ENCODE measurements around the gene EFNB2. TPM values are rescaled to one million over a fixed set of nuclear protein-coding genes. Genes with fewer than 3 reads are reported as not detected.

EFNB2 gene
- total RNA-seq, 1 donor from 2014 or later, result 47.0 TPM

DNA sequence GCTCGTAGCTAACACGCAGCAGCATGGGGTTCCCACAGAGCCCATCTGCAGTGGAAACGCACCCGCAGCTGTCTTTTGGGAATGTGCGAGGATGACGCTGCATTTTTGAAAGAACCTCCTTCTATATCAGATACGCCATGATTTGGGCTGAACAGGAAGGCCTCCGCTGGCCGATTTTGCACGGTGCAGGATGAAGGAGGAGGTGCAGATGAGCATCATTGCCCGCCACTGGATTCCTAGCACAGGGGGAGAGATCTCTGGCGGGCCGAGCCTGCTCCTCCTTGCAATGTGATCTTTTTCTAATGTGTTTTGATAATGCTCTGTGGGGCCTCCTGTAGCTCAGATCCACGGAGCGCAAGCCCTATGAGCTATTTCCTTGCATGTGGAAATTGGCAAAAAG, 55.5 kb downstream of the EFNB2 start:
- ATAC-seq (no peak), DNase-seq (no peak)
- no peak overlapping the region for H3K27ac ChIP-seq
- H3K4me3 ChIP-seq, result no peak overlapping the region
- no peaks in the 10 kb centered on the region for H3K27me3 ChIP-seq (ENCODE audit: low read depth)
- peaks cover 12% of the 10 kb centered on the region for H3K4me1 ChIP-seq
- TF ChIP-seq CTCF (IDR thresholded peaks at IDR 0.05), result no peak
- no peaks in the 10 kb centered on the region for H3K9me3 ChIP-seq
- intact Hi-C loops (cut with DNase I), result no loop called here
- no peaks in the 10 kb centered on the region for H3K36me3 ChIP-seq

DNA sequence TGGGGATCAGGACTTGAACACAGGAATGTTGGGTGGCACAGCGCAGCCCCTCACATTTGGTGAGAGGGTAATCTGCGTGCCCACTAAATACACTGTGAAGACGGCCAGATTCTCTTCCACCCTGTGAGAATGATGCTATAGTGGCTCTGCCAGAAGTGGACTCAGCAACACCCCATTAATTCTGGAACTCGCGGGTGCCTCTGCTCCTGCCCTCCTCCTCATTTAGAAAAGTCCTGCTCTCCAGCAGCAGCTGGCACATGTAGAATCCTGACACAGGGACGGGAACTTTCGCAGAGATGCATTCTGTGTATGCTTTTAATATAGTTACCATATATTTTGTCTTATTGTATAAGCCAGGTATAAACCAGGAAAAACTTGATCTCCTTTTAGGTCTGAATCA, 57.3 kb downstream of the EFNB2 start:
- no peak overlapping the region for H3K27ac ChIP-seq
- intact Hi-C loops (cut with DNase I), result no loop called here
- no peaks in the 10 kb centered on the region for H3K9me3 ChIP-seq
- no peak for ATAC-seq
- no peak for DNase-seq
- H3K4me1 ChIP-seq, result no peaks in the 10 kb centered on the region
- TF ChIP-seq CTCF (IDR thresholded peaks at IDR 0.05), result no peak
- H3K36me3 ChIP-seq, result no peaks in the 10 kb centered on the region
- no peaks in the 10 kb centered on the region for H3K27me3 ChIP-seq (ENCODE audit: low read depth)
- no peak overlapping the region for H3K4me3 ChIP-seq

DNA sequence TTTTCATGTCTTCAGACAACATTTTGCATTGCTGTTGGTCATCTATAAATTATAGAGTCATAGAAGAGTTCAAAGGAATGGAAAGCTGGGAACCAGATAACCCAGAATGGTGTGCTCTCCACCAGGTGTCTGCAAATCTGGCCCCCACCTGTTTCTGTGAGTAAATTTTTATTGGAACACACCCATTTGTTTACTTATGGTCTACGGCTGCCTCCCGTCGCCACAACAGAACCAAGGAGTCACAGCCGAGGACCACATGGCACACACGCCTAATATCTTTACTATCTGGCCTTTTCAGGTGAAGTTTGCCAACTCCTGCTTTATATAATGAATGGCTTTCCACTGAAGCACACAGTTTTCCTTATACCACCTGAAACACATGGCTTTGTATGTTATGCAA, 58.2 kb downstream of the EFNB2 start:
- DNase-seq, result no peak
- no peaks in the 10 kb centered on the region for H3K36me3 ChIP-seq
- TF ChIP-seq CTCF (IDR thresholded peaks at IDR 0.05), result no peak
- intact Hi-C loops (cut with DNase I), result no loop called here
- no peaks in the 10 kb centered on the region for H3K9me3 ChIP-seq
- H3K27me3 ChIP-seq (ENCODE audit: low read depth), result no peaks in the 10 kb centered on the region
- no peak for ATAC-seq
- H3K27ac ChIP-seq, result no peak overlapping the region
- H3K4me3 ChIP-seq, result no peak overlapping the region
- no peaks in the 10 kb centered on the region for H3K4me1 ChIP-seq

- Histone ChIP-seq H3K4me3 (no peak overlapping the region), H3K4me1 (no peaks in the 10 kb centered on the region), H3K9me3 (no peaks in the 10 kb centered on the region), H3K27ac (no peak overlapping the region), H3K27me3 (ENCODE audit: low read depth) (no peaks in the 10 kb centered on the region), H3K36me3 (no peaks in the 10 kb centered on the region)
- no peak for TF ChIP-seq CTCF (IDR thresholded peaks at IDR 0.05)
- intact Hi-C loops (cut with DNase I), result no loop called here
- peak; percentile 55 to 83 for ATAC-seq
- no peak for DNase-seq
Measured at GRCh38 chr13:106475852-106476251, 59.6 kb downstream of the EFNB2 start.

- H3K27me3 ChIP-seq (ENCODE audit: low read depth), result no peaks in the 10 kb centered on the region
- H3K4me3 ChIP-seq, result no peak overlapping the region
- no peaks in the 10 kb centered on the region for H3K4me1 ChIP-seq
- no peaks in the 10 kb centered on the region for H3K36me3 ChIP-seq
- ATAC-seq, result no peak
- TF ChIP-seq CTCF (IDR thresholded peaks at IDR 0.05), result no peak
- no peak for DNase-seq
- no peaks in the 10 kb centered on the region for H3K9me3 ChIP-seq
- H3K27ac ChIP-seq, result no peak overlapping the region
- intact Hi-C loops (cut with DNase I), result no loop called here
Measured at GRCh38 chr13:106474912-106475311, 60.5 kb downstream of the EFNB2 start.

- Histone ChIP-seq H3K4me3 (no peak overlapping the region), H3K9me3 (no peaks in the 10 kb centered on the region), H3K4me1 (no peaks in the 10 kb centered on the region), H3K36me3 (no peaks in the 10 kb centered on the region), H3K27ac (no peak overlapping the region), H3K27me3 (ENCODE audit: low read depth) (no peaks in the 10 kb centered on the region)
- DNase-seq, result no peak
- ATAC-seq, result no peak
- intact Hi-C loops (cut with DNase I), result no loop called here
- no peak for TF ChIP-seq CTCF (IDR thresholded peaks at IDR 0.05)
Measured at GRCh38 chr13:106473154-106473553, 62.3 kb downstream of the EFNB2 start.
